GM12874 (cell line): ENCODE results near the gene CYREN.

ENCODE experiments used
- TF ChIP-seq, protein P1 (sequence below): IDR thresholded peaks from 2 replicates; pipeline ENCODE4 v1.5.1; 2011; ENCODE audit warnings: low read depth, mild to moderate bottlenecking, control low read depth, low read length, moderate library complexity; ENCODE audit not compliant: insufficient read depth

Gene CYREN

DNA sequence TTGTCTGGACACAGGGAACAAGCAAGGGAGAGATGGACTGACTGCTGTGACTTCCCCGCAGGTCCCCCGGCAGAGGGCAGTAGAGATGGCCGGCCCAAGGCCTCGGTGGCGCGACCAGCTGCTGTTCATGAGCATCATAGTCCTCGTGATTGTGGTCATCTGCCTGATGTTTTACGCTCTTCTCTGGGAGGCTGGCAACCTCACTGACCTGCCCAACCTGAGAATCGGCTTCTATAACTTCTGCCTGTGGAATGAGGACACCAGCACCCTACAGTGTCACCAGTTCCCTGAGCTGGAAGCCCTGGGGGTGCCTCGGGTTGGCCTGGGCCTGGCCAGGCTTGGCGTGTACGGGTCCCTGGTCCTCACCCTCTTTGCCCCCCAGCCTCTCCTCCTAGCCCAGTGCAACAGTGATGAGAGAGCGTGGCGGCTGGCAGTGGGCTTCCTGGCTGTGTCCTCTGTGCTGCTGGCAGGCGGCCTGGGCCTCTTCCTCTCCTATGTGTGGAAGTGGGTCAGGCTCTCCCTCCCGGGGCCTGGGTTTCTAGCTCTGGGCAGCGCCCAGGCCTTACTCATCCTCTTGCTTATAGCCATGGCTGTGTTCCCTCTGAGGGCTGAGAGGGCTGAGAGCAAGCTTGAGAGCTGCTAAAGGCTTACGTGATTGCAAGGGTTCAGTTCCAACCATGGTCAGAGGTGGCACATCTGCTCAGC is 6.0 kb downstream of the CYREN start:
- TF ChIP-seq, protein P1, sequence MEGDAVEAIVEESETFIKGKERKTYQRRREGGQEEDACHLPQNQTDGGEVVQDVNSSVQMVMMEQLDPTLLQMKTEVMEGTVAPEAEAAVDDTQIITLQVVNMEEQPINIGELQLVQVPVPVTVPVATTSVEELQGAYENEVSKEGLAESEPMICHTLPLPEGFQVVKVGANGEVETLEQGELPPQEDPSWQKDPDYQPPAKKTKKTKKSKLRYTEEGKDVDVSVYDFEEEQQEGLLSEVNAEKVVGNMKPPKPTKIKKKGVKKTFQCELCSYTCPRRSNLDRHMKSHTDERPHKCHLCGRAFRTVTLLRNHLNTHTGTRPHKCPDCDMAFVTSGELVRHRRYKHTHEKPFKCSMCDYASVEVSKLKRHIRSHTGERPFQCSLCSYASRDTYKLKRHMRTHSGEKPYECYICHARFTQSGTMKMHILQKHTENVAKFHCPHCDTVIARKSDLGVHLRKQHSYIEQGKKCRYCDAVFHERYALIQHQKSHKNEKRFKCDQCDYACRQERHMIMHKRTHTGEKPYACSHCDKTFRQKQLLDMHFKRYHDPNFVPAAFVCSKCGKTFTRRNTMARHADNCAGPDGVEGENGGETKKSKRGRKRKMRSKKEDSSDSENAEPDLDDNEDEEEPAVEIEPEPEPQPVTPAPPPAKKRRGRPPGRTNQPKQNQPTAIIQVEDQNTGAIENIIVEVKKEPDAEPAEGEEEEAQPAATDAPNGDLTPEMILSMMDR: no peak

DNA sequence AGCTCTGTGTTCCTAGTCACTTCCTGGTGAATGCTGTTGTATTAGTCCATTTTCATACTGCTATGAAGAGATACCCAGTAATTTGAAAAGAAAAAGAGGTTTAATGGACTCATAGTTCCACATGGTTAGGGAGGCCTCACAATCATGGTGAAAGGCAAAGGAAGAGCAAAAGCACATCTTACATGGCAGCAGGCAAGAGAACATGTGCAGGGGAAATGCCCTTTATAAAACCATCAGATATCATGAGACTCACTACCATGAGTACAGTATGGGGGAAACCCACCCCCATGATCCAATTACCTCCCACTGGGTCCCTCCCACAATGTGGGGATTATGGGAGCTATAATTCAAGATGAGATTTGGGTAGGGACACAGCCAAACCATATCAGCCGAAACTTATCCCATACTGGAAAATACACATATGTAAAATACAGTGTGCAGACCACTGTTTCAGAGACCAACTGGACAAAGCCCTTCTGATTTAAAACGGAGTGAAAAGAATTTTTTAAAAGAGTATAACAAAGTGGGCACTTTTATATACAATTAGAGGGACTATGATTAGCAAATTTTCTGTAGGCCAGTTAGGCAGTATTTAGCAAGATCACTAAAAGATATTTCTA is 8.0 kb downstream of the CYREN start:
- TF ChIP-seq, protein P1: no peak

DNA sequence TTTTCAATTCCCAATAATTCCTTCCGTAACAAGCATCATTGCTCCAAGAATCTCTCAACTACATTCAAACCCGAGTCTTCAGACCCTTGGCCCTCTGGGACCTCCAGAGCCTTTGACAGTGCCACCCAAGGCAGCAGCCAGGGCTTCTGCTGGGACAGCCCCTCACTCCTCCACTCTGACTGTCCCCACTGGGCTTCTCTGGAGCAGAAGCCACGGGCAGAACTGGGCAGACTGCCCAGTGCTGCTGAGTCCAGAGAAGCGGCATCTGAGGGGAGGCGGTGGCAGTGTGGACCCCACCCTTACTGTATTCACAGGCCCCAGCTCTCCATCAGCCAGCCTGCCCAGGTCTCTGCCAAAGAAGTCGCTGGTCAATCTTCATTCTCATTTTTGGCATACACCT is 8.8 kb downstream of the CYREN start:
- TF ChIP-seq, protein P1: no peak

DNA sequence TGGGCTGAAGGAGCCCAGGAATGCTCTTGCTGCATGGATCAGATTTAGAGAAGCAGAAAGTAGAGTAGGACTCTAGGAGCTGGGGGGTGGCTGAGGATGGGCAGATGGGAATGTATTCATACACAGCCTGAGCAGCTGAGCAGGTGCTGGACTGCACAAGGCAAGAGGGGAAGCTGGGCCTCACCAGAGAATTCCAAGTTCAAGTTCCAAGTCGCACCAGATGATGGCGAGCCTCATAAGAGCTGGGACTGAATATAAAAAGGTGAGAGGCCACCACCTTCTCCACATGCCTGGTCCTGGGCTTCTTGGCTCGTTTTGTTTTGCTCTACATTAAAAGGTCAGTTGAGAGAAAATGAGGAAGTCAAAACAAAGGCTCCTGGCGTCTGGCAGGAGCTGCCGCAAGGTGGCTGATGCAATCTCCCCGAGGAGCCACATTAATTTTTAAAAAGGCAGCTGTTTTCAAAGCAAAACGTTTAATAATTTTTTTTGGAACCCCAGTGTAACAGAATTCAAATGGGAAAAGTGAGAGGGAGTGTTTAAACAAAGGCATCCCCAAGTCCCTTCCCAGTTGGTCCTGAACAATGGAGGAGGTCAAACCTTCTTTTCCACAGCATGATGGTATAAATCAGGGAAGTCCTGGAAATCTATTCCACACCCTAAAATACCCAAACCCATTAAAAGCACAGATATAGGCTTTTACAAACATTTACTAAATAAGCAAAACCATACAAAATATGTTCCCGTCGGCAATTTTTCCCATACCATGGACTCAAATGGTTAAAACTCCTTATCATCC is 9.5 kb downstream of the CYREN start:
- TF ChIP-seq, protein P1: 0 out of 2 replicates have a peak, but pooled peaks have one; percentile 5

DNA sequence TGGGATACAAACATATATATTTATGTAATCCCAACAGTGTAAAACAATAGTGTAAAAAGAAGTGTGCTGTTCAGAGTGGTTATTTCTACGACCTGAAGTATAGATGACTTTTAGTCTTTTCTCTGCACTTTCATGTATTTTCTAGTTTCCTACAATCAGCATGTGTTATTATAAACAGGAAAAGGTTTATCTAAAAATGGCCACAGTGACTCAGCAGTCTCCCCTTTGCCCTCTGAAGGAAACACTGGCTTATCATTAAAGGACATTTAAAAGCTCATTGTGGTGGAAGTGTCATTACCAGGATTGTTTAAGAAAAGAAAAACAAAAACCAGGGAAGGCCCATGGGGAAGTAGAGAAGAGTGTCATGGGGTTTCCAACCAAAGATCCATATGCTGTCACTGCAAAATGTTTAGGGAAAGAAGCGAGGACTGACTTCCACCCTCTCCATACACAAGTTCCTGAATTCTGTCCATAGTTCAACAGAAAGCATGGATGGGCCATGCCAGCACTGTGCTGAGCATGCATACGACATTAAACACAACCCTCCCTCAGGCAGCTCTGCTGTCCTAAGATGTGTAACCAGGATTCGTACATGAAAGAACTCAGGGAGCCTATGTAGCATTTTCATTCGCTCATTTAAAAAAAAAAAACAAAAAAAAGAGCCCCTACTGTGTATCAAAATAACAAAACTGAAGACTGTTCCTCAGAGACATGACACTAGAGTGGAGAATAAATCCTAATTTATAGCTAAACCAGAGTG is 10.2 kb downstream of the CYREN start:
- TF ChIP-seq, protein P1: no peak

DNA sequence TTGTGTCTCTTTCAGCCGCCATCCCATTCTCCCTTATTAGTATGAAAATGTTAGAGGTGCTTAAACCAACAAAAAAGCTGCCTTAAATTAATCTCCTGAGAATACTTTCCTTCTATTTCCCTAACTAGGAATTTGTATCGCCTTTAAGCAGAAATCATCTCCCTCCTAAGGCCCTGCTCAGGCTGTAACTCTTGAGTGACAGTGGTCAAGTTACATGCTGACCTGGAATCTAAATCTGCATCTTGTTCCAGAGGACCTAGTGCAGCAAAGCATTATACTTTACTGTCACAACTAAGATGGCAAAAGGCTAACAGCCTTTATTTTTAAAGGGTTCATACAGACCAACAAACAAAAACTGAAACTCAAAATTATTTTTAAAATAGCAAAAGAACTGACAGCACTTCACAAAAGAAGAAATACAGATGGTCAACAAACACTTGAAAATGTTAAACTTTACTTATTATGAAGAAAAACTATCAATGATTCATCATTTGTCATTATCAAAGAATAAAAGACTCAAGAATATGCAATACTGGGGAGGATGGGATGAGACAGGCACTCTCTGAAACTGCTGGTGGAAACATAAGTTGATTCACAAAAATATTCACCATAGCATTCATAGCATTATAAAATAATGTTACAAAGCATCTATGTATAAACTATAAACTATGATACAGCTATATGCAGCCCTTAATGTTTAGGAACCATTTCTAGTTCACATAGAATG is 11.0 kb downstream of the CYREN start:
- TF ChIP-seq, protein P1: no peak
